ENCODE results near the gene PRELP.

DNA sequence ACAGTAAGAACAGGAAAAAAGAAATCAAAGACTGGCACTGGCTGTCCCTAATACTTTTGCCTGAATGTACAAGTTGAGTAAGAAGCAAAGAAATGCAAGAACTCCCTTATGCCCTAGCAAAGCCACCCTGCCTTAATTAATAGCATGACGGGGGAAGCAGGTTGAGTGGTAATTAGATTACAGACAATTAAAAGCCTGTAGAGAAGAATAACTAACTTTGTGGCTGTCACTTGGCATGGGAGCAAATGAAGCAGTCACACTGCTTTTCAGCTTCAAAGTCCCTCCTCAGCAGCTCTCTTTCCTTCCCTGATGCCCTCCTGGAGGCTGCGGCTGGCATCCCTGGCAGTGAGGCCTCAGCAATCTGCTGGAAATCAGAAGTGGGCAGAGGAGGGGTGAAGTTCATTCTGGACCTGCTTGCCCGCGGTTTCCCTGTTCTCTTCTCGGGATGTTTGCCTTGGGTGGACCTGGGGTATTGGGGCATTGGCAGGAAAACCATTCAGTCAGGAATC lies 21.7 kb downstream of the PRELP start:
- TF ChIP-seq CTCF (IDR thresholded peaks at IDR 0.05; ENCODE audit: low read depth, low read length) (no peak), EZH2phosphoT487 (IDR thresholded peaks at IDR 0.05; ENCODE audit: low read depth) (no peak)

All from OCI-LY3 (cell line).